Nephron progenitor cell (in vitro differentiated cells): ENCODE data around the gene AK4.
A peak's percentile ranks its signal among the peaks of the same experiment; 100 is the strongest.

ENCODE experiments used
- DNase-seq: peaks from one replicate; pipeline ENCODE4 v3.0.0; 2021
- H3K27ac Mint-ChIP-seq: 2 replicates; pipeline ENCODE4 v1.8.0; 2021; ENCODE audit warnings: mild to moderate bottlenecking, moderate library complexity, mixed read lengths
- H3K27me3 Mint-ChIP-seq: 2 replicates; pipeline ENCODE4 v1.8.0; 2021; ENCODE audit warnings: mild to moderate bottlenecking, low read depth, mixed read lengths; ENCODE audit not compliant: poor library complexity
- H3K36me3 Mint-ChIP-seq: 2 replicates; pipeline ENCODE4 v1.8.0; 2021; ENCODE audit warnings: low read depth, mixed read lengths
- H3K4me1 Mint-ChIP-seq: 2 replicates; pipeline ENCODE4 v1.8.0; 2021; ENCODE audit warnings: mixed read lengths
- H3K4me3 Mint-ChIP-seq: 2 replicates; pipeline ENCODE4 v1.8.0; 2021; ENCODE audit warnings: mild to moderate bottlenecking, moderate library complexity, mixed read lengths
- H3K9me3 Mint-ChIP-seq: 2 replicates; pipeline ENCODE4 v1.8.0; 2021; ENCODE audit warnings: mild to moderate bottlenecking, moderate library complexity, mixed read lengths
- TF ChIP-seq, protein P1 (sequence below): fragments of 200-600 bp; sonication (generic); IDR thresholded peaks from 2 replicates; pipeline ENCODE4 v1.5.0; 2021; ENCODE audit warnings: antibody characterized with exemption

AK4 gene

DNA sequence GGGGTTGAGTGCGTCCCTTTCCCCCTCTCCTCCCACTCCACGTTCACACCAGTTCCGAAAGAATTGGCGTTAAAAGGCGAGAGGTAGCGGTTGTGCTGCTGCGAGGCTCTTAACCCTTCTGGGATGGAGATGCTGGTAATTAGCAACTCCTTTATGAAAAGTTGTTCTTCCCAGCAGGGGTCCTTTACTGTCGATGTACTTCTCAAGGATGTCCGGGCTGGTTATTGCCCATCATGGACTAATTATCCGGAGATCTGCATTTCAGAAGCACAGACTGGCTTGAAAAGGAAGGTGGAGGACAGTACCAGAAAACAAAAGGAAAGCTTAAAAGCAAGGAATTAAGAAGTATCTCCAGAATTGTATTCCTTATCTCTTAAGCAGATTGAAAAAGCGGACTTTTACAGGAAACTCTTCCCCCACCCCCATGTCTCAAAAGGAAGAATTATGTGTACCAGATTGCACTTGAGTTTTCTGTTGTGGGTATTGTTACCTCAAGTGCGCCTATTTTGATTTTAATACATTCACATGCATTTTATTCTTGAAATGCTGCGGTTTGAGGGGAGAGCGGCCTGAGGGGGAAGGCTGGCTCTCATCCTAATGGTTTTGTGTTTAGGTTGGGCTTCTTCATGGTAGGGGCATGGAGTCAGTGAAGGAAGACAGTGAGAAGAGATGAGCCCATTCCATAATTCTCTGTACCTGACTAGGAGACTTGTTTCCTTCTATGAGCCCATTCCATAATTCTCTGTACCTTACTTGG is 1.5 kb downstream of the AK4 start:
- TF ChIP-seq, protein P1, sequence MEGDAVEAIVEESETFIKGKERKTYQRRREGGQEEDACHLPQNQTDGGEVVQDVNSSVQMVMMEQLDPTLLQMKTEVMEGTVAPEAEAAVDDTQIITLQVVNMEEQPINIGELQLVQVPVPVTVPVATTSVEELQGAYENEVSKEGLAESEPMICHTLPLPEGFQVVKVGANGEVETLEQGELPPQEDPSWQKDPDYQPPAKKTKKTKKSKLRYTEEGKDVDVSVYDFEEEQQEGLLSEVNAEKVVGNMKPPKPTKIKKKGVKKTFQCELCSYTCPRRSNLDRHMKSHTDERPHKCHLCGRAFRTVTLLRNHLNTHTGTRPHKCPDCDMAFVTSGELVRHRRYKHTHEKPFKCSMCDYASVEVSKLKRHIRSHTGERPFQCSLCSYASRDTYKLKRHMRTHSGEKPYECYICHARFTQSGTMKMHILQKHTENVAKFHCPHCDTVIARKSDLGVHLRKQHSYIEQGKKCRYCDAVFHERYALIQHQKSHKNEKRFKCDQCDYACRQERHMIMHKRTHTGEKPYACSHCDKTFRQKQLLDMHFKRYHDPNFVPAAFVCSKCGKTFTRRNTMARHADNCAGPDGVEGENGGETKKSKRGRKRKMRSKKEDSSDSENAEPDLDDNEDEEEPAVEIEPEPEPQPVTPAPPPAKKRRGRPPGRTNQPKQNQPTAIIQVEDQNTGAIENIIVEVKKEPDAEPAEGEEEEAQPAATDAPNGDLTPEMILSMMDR = no peak
- H3K9me3 Mint-ChIP-seq = no peaks in the 10 kb centered on the region
- DNase-seq = no peak
- H3K27ac Mint-ChIP-seq = peak overlapping the region; percentile 54
- peak overlapping the region; percentile 91 for H3K4me3 Mint-ChIP-seq
- H3K36me3 Mint-ChIP-seq = peaks cover 20% of the 10 kb centered on the region
- H3K4me1 Mint-ChIP-seq = peaks cover 21% of the 10 kb centered on the region
- H3K27me3 Mint-ChIP-seq = peaks cover 53% of the 10 kb centered on the region

DNA sequence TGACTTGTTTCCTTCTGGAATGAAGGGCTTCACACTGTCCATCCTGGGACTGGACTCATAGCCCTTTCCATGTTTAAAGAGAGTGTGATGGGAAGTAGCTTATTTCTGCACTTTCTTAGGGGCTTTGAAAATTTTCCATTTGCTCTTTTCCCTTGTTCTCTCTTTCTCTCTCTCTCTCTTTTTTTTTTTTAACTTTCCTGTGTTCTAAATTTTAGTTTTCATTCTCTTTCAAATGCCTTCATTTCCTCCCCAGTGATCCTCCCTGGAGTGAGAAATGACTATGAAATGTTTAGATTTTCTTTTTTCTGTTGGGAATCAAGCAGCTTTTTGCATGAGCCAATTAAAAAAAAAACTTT is 2.1 kb downstream of the AK4 start:
- peaks cover 47% of the 10 kb centered on the region for H3K27me3 Mint-ChIP-seq
- peaks cover 21% of the 10 kb centered on the region for H3K4me1 Mint-ChIP-seq
- H3K9me3 Mint-ChIP-seq = no peaks in the 10 kb centered on the region
- H3K27ac Mint-ChIP-seq = no peak overlapping the region
- peak overlapping the region; percentile 91 for H3K4me3 Mint-ChIP-seq
- H3K36me3 Mint-ChIP-seq = peaks cover 20% of the 10 kb centered on the region
- no peak for DNase-seq
- TF ChIP-seq, protein P1 = no peak

DNA sequence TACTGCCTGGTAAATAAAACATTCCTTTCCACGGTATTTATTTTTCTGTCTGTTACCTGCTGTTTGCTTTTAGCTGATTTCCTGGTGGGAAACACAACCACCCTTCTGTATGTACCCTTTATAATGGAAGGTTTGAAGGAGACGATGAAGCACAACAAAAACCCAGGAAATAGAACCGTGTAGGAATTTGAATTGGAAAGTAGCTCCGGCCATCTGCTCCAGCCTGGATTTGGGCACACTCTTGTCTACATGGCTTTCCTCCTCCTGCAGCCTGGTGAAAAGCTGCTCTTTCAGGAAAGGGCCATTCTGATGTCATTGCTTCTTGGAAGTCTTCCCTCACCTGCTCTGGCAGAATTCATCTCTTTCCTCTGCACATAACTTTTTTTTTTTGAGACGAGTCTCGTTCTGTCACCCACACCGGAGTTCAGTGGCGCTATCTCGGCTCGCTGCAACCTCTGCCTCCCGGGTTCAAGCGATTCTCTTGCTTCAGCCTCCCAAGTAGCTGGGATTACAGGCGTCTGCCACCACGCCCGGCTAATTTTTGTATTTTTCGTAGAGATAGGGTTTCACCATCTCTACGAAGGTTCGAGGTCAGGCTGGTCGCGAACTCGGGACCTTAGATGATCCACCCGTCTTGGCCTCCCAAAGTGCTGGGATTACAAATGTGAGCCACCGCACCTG is 2.7 kb downstream of the AK4 start:
- Mint-ChIP-seq H3K9me3 (no peaks in the 10 kb centered on the region), H3K36me3 (peaks cover 20% of the 10 kb centered on the region), H3K27me3 (peaks cover 41% of the 10 kb centered on the region), H3K4me1 (peaks cover 21% of the 10 kb centered on the region), H3K4me3 (peak overlapping the region; percentile 91), H3K27ac (no peak overlapping the region)
- DNase-seq = no peak
- TF ChIP-seq, protein P1 = no peak

DNA sequence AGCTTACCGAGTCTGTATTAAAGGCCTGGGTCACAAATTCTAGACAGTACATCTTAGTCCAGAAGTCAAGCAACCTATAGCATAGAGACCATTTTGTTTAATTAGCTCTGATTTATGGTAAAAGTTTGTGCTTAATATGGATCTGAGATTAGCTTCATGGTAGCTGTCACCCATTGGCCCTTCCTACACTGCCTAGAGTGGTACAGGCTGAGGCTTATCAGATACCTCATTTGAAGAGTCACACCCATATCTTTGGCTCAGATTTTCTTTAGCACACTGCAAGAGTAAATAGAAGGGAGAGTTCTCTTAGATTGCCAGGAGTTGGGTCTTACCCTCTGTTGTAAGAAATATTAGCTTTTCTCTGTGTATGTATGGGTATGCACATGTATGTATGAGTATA is 3.6 kb downstream of the AK4 start:
- H3K4me3 Mint-ChIP-seq = no peak overlapping the region
- H3K4me1 Mint-ChIP-seq = peaks cover 21% of the 10 kb centered on the region
- H3K36me3 Mint-ChIP-seq = peaks cover 20% of the 10 kb centered on the region
- TF ChIP-seq, protein P1 = no peak
- H3K27ac Mint-ChIP-seq = no peak overlapping the region
- peaks cover 32% of the 10 kb centered on the region for H3K27me3 Mint-ChIP-seq
- no peak for DNase-seq
- H3K9me3 Mint-ChIP-seq = no peaks in the 10 kb centered on the region

DNA sequence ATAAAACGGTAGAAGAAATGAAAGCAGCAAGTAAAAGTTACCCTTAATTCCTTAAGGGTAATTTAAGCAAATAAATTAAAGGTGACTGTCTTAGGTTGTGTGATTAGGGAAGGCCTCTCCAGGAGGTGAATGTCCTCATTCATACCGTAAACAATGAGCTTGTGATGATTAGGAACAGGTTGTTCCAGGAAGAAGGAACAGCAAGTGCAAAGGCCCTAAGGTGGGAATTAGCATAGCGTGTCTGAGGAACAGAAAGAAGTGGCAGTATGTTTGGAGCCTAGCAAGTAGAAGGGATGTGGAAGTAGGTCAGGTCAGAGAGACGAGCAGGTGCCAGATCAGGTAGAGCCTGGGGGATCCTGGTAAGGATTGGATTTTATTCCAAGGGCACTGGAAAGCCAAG is 5.6 kb downstream of the AK4 start:
- peaks cover 25% of the 10 kb centered on the region for H3K27me3 Mint-ChIP-seq
- no peak for DNase-seq
- TF ChIP-seq, protein P1 = no peak
- peaks cover 20% of the 10 kb centered on the region for H3K36me3 Mint-ChIP-seq
- no peak overlapping the region for H3K27ac Mint-ChIP-seq
- H3K4me1 Mint-ChIP-seq = peaks cover 21% of the 10 kb centered on the region
- H3K9me3 Mint-ChIP-seq = no peaks in the 10 kb centered on the region
- no peak overlapping the region for H3K4me3 Mint-ChIP-seq
